Loucy (cell line): ENCODE data around the gene DDX39A.
"Not testable (repeated sequence)": the region's sequence is repeated elsewhere in the genome, so short reads cannot be mapped to it uniquely, and the experiment has no call there.

Experiments used
- H2AFZ ChIP-seq: fragments of 200-600 bp; sonication (generic); 2 replicates; pipeline ENCODE4 v1.6.0; 2016; ENCODE audit warnings: antibody characterized with exemption, mild to moderate bottlenecking, low read length, moderate library complexity
- H3F3A ChIP-seq: fragments of 200-600 bp; 2 replicates; pipeline ENCODE4 v1.6.0; 2016; ENCODE audit warnings: antibody characterized with exemption, low read depth, mild to moderate bottlenecking
- H3K27me3 ChIP-seq: fragments of 200-600 bp; sonication (generic); 2 replicates; pipeline ENCODE4 v1.6.1; 2014; ENCODE audit warnings: low read length, mild to moderate bottlenecking; ENCODE audit not compliant: insufficient read depth, poor library complexity, severe bottlenecking
- H3K36me3 ChIP-seq: fragments of 200-600 bp; sonication (generic); 2 replicates; pipeline ENCODE4 v1.6.1; 2016; ENCODE audit warnings: low read length; ENCODE audit not compliant: insufficient read depth
- H3K4me1 ChIP-seq: fragments of 200-600 bp; sonication (generic); 2 replicates; pipeline ENCODE4 v1.5.1; 2014; ENCODE audit warnings: low read length, mild to moderate bottlenecking; ENCODE audit not compliant: insufficient read depth, poor library complexity, severe bottlenecking
- H3K4me2 ChIP-seq: fragments of 200-600 bp; sonication (generic); 2 replicates; pipeline ENCODE4 v1.6.0; 2014; ENCODE audit warnings: antibody characterized with exemption, low read length, low read depth, mild to moderate bottlenecking; ENCODE audit not compliant: poor library complexity, severe bottlenecking
- H3K4me3 ChIP-seq: fragments of 200-600 bp; sonication (generic); 2 replicates; pipeline ENCODE4 v1.5.1; 2014; ENCODE audit warnings: low read length, mild to moderate bottlenecking, mixed read lengths; ENCODE audit not compliant: poor library complexity, severe bottlenecking
- H3K79me2 ChIP-seq: fragments of 200-600 bp; sonication (generic); 2 replicates; pipeline ENCODE4 v1.6.1; 2014; ENCODE audit warnings: low read length; ENCODE audit not compliant: insufficient read depth
- H3K9ac ChIP-seq: fragments of 200-600 bp; sonication (generic); 2 replicates; pipeline ENCODE4 v1.6.0; 2014; ENCODE audit warnings: mild to moderate bottlenecking, low read depth, low read length, moderate library complexity; ENCODE audit not compliant: poor library complexity, severe bottlenecking
- H3K9me2 ChIP-seq: fragments of 200-600 bp; sonication (generic); replicated peaks from 2 replicates; pipeline ENCODE4 v1.6.1; 2016; ENCODE audit warnings: low read depth, low read length, mixed read lengths
- H3K9me3 ChIP-seq: fragments of 200-600 bp; sonication (generic); 2 replicates; pipeline ENCODE4 v1.6.1; 2014; ENCODE audit warnings: mild to moderate bottlenecking, antibody characterized with exemption, low read length, low read depth; ENCODE audit not compliant: insufficient read depth
- H4K20me1 ChIP-seq: fragments of 200-600 bp; sonication (generic); 2 replicates; pipeline ENCODE4 v1.6.0; 2014; ENCODE audit warnings: antibody characterized with exemption, low read length, mild to moderate bottlenecking; ENCODE audit not compliant: insufficient read depth, poor library complexity, severe bottlenecking
- CTCF ChIP-seq: fragments of 200-600 bp; sonication (generic); conservative IDR thresholded peaks from 2 replicates; pipeline ENCODE4 v1.5.1; 2014; ENCODE audit warnings: mild to moderate bottlenecking, antibody characterized with exemption, low read length
- EZH2phosphoT487 ChIP-seq: fragments of 200-600 bp; IDR thresholded peaks from 2 replicates; pipeline ENCODE4 v1.6.1; 2018; ENCODE audit warnings: antibody characterized with exemption, mild to moderate bottlenecking, moderate library complexity, borderline replicate concordance

DDX39A gene

GRCh38 chr19:14404312-14404711 lies 14.8 kb downstream of the DDX39A start:
- Histone ChIP-seq H3K36me3 (peaks cover 52% of the 10 kb centered on the region; the same call in 1 of the 2 replicates), H3K4me3 (no peak overlapping the region), H2AFZ (no peak overlapping the region), H4K20me1 (peaks cover 19% of the 10 kb centered on the region), H3F3A (peaks cover 3% of the 10 kb centered on the region; the same call in 1 of the 2 replicates), H3K9me2 (no peaks in the 10 kb centered on the region), H3K27me3 (no peaks in the 10 kb centered on the region), H3K4me2 (no peak overlapping the region), H3K4me1 (no peaks in the 10 kb centered on the region), H3K79me2 (no peaks in the 10 kb centered on the region), H3K9me3 (no peaks in the 10 kb centered on the region), H3K9ac (no peak overlapping the region)
- TF ChIP-seq CTCF (no peak), EZH2phosphoT487 (no peak)

- H3K4me1 ChIP-seq, H3K4me3 ChIP-seq, H3F3A ChIP-seq, H3K9ac ChIP-seq, H3K79me2 ChIP-seq, H2AFZ ChIP-seq, H3K4me2 ChIP-seq, H3K27me3 ChIP-seq, H3K9me2 ChIP-seq, H3K9me3 ChIP-seq: not testable (repeated sequence)
- peaks cover 12% of the 10 kb centered on the region for H4K20me1 ChIP-seq
- H3K36me3 ChIP-seq: peaks cover 44% of the 10 kb centered on the region; the same call in 1 of the 2 replicates
Measured at GRCh38 chr19:14403145-14403930, 15.8 kb downstream of the DDX39A start.

- Histone ChIP-seq H3K9me2 (no peaks in the 10 kb centered on the region), H3K9me3 (no peaks in the 10 kb centered on the region), H3K79me2 (no peaks in the 10 kb centered on the region), H3K4me2 (no peak overlapping the region), H3K27me3 (no peaks in the 10 kb centered on the region), H4K20me1 (peaks cover 10% of the 10 kb centered on the region), H3K9ac (no peak overlapping the region), H3K36me3 (peaks cover 40% of the 10 kb centered on the region; the same call in 1 of the 2 replicates), H3F3A (no peaks in the 10 kb centered on the region; the same call in 1 of the 2 replicates), H3K4me3 (no peak overlapping the region), H3K4me1 (no peaks in the 10 kb centered on the region), H2AFZ (no peak overlapping the region)
- TF ChIP-seq EZH2phosphoT487 (no peak), CTCF (no peak)
Measured at GRCh38 chr19:14402332-14403144, 16.6 kb downstream of the DDX39A start.
